ENCODE measurements around the gene KCNH5. TPM values are rescaled to one million over a fixed set of nuclear protein-coding genes. Genes with fewer than 3 reads are reported as not detected.

The KCNH5 gene
- polyA plus RNA-seq, 1 donor (not counting 4 experiments of a cell fraction or from before 2014, with no cell fraction given) = 0.04 TPM

GRCh38 chr14:63032076-63032475 is 13.2 kb downstream of the KCNH5 start:
- no peak for DNase-seq (ENCODE audit: low read depth, low spot score)
- H2AFZ ChIP-seq (ENCODE audit: control insufficient read depth, low read length) = no peak overlapping the region

DNA sequence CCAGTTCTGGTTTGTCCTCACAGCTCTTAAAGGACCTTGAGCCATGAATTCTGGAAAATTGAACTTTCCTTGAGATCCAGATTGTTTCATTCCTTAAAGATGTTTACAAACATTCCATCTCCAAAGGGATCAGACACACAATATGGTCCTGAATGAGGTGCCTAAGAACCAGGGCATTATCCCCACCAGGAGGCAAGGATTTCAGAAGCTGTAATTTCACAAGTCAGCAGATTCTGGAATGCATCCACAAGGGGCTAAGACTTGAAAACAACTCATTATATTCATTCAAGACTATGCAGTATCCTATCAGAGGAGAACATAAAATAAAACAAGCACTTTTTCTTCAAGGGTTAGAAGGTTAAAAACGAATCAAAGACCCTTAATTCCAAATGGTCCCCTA is 15.1 kb downstream of the KCNH5 start:
- no peak overlapping the region for H3K4me2 ChIP-seq (ENCODE audit: control insufficient read depth, extremely low read depth, insufficient read depth, low read depth, low read length)
- no peak for DNase-seq (ENCODE audit: low read depth, low spot score)
- H3K4me1 ChIP-seq (ENCODE audit: control insufficient read depth, extremely low read depth, insufficient read depth, low read length) = no peaks in the 10 kb centered on the region
- no peak overlapping the region for H2AFZ ChIP-seq (ENCODE audit: control insufficient read depth, low read length)
- TF ChIP-seq EZH2 (IDR thresholded peaks at IDR 0.05; ENCODE audit: low read length) = no peak
- TF ChIP-seq, protein P1, sequence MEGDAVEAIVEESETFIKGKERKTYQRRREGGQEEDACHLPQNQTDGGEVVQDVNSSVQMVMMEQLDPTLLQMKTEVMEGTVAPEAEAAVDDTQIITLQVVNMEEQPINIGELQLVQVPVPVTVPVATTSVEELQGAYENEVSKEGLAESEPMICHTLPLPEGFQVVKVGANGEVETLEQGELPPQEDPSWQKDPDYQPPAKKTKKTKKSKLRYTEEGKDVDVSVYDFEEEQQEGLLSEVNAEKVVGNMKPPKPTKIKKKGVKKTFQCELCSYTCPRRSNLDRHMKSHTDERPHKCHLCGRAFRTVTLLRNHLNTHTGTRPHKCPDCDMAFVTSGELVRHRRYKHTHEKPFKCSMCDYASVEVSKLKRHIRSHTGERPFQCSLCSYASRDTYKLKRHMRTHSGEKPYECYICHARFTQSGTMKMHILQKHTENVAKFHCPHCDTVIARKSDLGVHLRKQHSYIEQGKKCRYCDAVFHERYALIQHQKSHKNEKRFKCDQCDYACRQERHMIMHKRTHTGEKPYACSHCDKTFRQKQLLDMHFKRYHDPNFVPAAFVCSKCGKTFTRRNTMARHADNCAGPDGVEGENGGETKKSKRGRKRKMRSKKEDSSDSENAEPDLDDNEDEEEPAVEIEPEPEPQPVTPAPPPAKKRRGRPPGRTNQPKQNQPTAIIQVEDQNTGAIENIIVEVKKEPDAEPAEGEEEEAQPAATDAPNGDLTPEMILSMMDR (optimal IDR thresholded peaks at IDR 0.05 in 1 of 3, IDR thresholded peaks at IDR 0.05 in 1 of 3, conservative IDR thresholded peaks at IDR 0.05 in 1 of 3; ENCODE audit: extremely low read depth in 1 of 3, insufficient read depth in 2 of 3, low read length in 3 of 3) = no peak
- H3K79me2 ChIP-seq (ENCODE audit: control insufficient read depth, insufficient read depth, low read length) = no peaks in the 10 kb centered on the region
- FAIRE-seq = no peak
- H4K20me1 ChIP-seq (ENCODE audit: control insufficient read depth, extremely low read depth, insufficient read depth, low read length) = no peaks in the 10 kb centered on the region
- H3K27me3 ChIP-seq (ENCODE audit: control insufficient read depth, extremely low read depth, insufficient read depth, low read length) = no peaks in the 10 kb centered on the region
- dilution Hi-C loops (cut with MboI; ENCODE audit: extremely low pct_ligation_motif_present, low sequenced_read_pairs) = no loop called here
- no peak overlapping the region for H3K9ac ChIP-seq (ENCODE audit: control insufficient read depth, extremely low read depth, insufficient read depth, low read length)
- no peaks in the 10 kb centered on the region for H3K9me3 ChIP-seq (ENCODE audit: control insufficient read depth, low read depth, low read length)
- no peaks in the 10 kb centered on the region for H3K9me1 ChIP-seq (ENCODE audit: control insufficient read depth, extremely low read depth, insufficient read depth, low read length)
- no peak overlapping the region for H3K27ac ChIP-seq (ENCODE audit: control insufficient read depth, insufficient read depth, low read length)
- no peak overlapping the region for H3K4me3 ChIP-seq (ENCODE audit: control insufficient read depth in 2 of 3, extremely low read depth in 1 of 3, insufficient read depth in 2 of 3, low read depth in 1 of 3, low read length in 3 of 3)
- no peaks in the 10 kb centered on the region for H3K36me3 ChIP-seq (ENCODE audit: control insufficient read depth in 2 of 2, extremely low read depth in 1 of 2, insufficient read depth in 2 of 2, low read length in 2 of 2)

More at GRCh38 chr14:63032076-63032475, 13.2 kb downstream of the KCNH5 start:
- Histone ChIP-seq H3K27ac (ENCODE audit: control insufficient read depth, insufficient read depth, low read length) (no peak overlapping the region), H4K20me1 (ENCODE audit: control insufficient read depth, extremely low read depth, insufficient read depth, low read length) (no peaks in the 10 kb centered on the region), H3K9me3 (ENCODE audit: control insufficient read depth, low read depth, low read length) (no peaks in the 10 kb centered on the region), H3K4me2 (ENCODE audit: control insufficient read depth, extremely low read depth, insufficient read depth, low read depth, low read length) (no peak overlapping the region), H3K9ac (ENCODE audit: control insufficient read depth, extremely low read depth, insufficient read depth, low read length) (no peak overlapping the region), H3K9me1 (ENCODE audit: control insufficient read depth, extremely low read depth, insufficient read depth, low read length) (no peaks in the 10 kb centered on the region), H3K36me3 (ENCODE audit: control insufficient read depth in 2 of 2, extremely low read depth in 1 of 2, insufficient read depth in 2 of 2, low read length in 2 of 2) (no peaks in the 10 kb centered on the region), H3K4me1 (ENCODE audit: control insufficient read depth, extremely low read depth, insufficient read depth, low read length) (no peaks in the 10 kb centered on the region), H3K4me3 (ENCODE audit: control insufficient read depth in 2 of 3, extremely low read depth in 1 of 3, insufficient read depth in 2 of 3, low read depth in 1 of 3, low read length in 3 of 3) (no peak overlapping the region), H3K79me2 (ENCODE audit: control insufficient read depth, insufficient read depth, low read length) (no peaks in the 10 kb centered on the region), H3K27me3 (ENCODE audit: control insufficient read depth, extremely low read depth, insufficient read depth, low read length) (peaks cover 6% of the 10 kb centered on the region)
- TF ChIP-seq, protein P1 (optimal IDR thresholded peaks at IDR 0.05 in 1 of 3, IDR thresholded peaks at IDR 0.05 in 1 of 3, conservative IDR thresholded peaks at IDR 0.05 in 1 of 3; ENCODE audit: extremely low read depth in 1 of 3, insufficient read depth in 2 of 3, low read length in 3 of 3) = no peak
- no peak for TF ChIP-seq EZH2 (IDR thresholded peaks at IDR 0.05; ENCODE audit: low read length)
- dilution Hi-C loops (cut with MboI; ENCODE audit: extremely low pct_ligation_motif_present, low sequenced_read_pairs) = no loop called here
- no peak for FAIRE-seq

All from keratinocyte (primary cell).